ENCODE results near the gene PIAS1.
"Not testable (repeated sequence)": the region's sequence is repeated elsewhere in the genome, so short reads cannot be mapped to it uniquely, and the experiment has no call there.

Gene PIAS1

GRCh38 chr15:68222432-68222743 is 168.3 kb downstream of the PIAS1 start:
- DNase-seq, result not testable (repeated sequence)

GRCh38 chr15:68223171-68223570 is 169.1 kb downstream of the PIAS1 start:
- no peak for DNase-seq

GRCh38 chr15:68224108-68224507 is 170.0 kb downstream of the PIAS1 start:
- DNase-seq, result no peak

- DNase-seq, result no peak
These were observed 170.6 kb downstream of the PIAS1 start for GRCh38 chr15:68224546-68225250.

- not testable (repeated sequence) for DNase-seq
These were observed 171.3 kb downstream of the PIAS1 start for GRCh38 chr15:68225442-68225841.

GRCh38 chr15:68227643-68228142 is 173.6 kb downstream of the PIAS1 start:
- no peak for DNase-seq

GRCh38 chr15:68228143-68228970 is 174.2 kb downstream of the PIAS1 start:
- no peak for DNase-seq

- peak; percentile 15 for DNase-seq
These were observed 174.9 kb downstream of the PIAS1 start for GRCh38 chr15:68228971-68229385.

- peak; percentile 82 for DNase-seq
These were observed 175.5 kb downstream of the PIAS1 start, which contains the start of gene CLN6 for GRCh38 chr15:68229386-68230156. CLN6 (minus strand) TSS chr15:68229728; CDS start chr15:68229584, 144 bp downstream.

GRCh38 chr15:68230157-68231100 is 176.3 kb downstream of the PIAS1 start:
- peak; percentile 24 for DNase-seq

GRCh38 chr15:68231102-68231818 is 177.1 kb downstream of the PIAS1 start:
- DNase-seq, result no peak

- DNase-seq, result no peak
These were observed 178.3 kb downstream of the PIAS1 start for GRCh38 chr15:68232449-68232848.

- DNase-seq, result no peak
These were observed 178.8 kb downstream of the PIAS1 start for GRCh38 chr15:68232937-68233336.

GRCh38 chr15:68234060-68234459 is 179.9 kb downstream of the PIAS1 start:
- no peak for DNase-seq

GRCh38 chr15:68234520-68234919 is 180.4 kb downstream of the PIAS1 start:
- not testable (repeated sequence) for DNase-seq

GRCh38 chr15:68235022-68235421 is 180.9 kb downstream of the PIAS1 start:
- DNase-seq, result no peak

- DNase-seq, result no peak
These were observed 184.9 kb downstream of the PIAS1 start for GRCh38 chr15:68239025-68239424.

- DNase-seq, result no peak
These were observed 187.2 kb downstream of the PIAS1 start for GRCh38 chr15:68241088-68241935.
